GM10266 (cell line): ENCODE data around the gene AKAP6.

Experiments used
- DNase-seq: peaks from one replicate; pipeline ENCODE4 v3.0.0; 2012; ENCODE audit errors: extremely low spot score
- TF ChIP-seq, protein P1 (sequence below): IDR thresholded peaks from 2 replicates; pipeline ENCODE4 v1.5.1; 2012; ENCODE audit warnings: mild to moderate bottlenecking, low read depth; ENCODE audit not compliant: control insufficient read depth, insufficient read depth; ENCODE audit errors: missing control alignments

Gene AKAP6

DNA sequence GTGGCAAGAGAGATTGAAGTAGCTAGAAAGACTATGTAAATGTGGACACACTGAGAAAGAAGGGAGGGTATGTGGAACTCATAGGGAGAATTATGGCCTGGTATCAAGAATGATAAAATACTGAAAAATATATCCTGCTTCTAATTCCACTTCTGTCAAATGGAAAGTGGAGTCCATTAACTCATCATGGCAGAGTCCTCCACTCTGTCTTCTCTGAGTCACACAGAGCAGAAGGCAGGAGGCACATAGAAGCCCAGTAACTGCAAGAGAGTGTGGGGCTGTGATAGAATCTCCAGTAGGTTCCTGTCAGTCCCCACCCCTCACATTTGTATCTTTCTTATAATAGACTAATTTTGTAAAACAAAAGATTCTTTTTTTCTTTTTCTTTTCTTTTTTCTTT lies 223.7 kb downstream of the AKAP6 start:
- DNase-seq = no peak
- TF ChIP-seq, protein P1, sequence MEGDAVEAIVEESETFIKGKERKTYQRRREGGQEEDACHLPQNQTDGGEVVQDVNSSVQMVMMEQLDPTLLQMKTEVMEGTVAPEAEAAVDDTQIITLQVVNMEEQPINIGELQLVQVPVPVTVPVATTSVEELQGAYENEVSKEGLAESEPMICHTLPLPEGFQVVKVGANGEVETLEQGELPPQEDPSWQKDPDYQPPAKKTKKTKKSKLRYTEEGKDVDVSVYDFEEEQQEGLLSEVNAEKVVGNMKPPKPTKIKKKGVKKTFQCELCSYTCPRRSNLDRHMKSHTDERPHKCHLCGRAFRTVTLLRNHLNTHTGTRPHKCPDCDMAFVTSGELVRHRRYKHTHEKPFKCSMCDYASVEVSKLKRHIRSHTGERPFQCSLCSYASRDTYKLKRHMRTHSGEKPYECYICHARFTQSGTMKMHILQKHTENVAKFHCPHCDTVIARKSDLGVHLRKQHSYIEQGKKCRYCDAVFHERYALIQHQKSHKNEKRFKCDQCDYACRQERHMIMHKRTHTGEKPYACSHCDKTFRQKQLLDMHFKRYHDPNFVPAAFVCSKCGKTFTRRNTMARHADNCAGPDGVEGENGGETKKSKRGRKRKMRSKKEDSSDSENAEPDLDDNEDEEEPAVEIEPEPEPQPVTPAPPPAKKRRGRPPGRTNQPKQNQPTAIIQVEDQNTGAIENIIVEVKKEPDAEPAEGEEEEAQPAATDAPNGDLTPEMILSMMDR = no peak

DNA sequence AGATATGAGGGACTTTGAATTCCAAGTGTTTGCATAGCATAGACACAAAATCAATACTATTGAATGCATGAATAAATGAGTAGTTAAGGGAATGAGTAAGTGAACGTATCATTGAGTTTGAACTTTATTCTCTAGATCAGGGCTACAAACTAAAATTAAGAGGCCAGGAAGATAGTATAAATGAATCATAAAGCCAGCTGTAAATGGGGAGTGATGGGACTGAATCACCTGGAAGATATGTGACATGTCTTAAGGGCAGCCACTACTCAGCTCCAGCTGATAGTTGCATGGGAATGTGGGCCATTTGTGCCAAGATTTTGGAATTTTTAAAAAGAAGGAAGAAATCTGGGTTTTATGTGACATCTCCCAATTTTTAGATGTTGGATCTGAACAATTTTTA lies 229.9 kb downstream of the AKAP6 start:
- DNase-seq = no peak
- TF ChIP-seq, protein P1 = no peak

DNA sequence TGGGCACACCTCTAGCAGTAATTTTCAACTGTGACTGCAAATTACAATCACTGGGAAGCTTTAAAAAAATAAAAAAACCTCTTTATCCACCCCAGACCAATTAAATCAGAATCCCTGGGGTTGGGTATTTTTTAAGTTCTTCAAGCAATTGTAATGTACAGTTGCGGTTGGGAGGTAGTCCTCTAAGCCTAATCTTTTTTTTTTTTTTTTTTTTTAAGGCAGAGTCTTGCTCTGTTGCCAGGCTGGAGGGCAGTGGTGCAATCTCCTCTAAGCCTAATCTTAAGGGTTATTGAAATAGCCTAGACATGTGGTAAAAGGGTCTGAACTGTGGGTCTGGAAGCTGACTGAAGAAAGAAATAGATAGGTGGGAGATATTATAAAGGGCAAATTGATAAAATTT lies 230.5 kb downstream of the AKAP6 start:
- TF ChIP-seq, protein P1 = no peak
- no peak for DNase-seq

DNA sequence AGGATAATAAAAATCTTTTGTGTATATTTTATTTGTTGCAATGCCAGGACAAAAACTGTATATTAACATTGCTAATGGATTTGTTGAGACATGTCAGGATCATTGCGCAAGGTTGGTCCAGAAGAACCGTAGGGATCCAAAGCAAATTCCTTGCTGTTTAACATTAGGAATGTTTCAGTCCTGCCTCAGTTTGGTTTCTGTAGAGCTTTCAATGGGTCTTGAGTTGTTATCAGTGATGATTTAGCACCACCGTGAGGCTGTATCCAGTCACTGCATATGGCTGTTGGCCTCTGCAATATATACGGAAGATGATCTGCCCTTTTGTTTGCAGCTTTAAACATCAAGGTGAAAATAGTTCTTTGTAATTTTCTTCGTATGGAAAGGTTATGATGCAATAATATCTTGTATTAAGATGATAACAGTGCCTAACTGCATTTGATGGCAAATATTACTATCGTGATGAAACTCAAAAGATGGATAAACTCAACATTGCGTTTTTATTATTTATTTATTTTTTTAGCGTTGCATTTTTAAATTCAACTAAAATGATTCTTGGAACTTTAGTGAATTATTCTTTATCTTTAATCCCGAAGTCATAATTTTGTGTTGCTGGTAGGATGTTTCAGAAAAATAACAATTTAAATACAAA lies 231.2 kb downstream of the AKAP6 start:
- DNase-seq = peak; percentile 51
- TF ChIP-seq, protein P1 = peak; percentile 85

DNA sequence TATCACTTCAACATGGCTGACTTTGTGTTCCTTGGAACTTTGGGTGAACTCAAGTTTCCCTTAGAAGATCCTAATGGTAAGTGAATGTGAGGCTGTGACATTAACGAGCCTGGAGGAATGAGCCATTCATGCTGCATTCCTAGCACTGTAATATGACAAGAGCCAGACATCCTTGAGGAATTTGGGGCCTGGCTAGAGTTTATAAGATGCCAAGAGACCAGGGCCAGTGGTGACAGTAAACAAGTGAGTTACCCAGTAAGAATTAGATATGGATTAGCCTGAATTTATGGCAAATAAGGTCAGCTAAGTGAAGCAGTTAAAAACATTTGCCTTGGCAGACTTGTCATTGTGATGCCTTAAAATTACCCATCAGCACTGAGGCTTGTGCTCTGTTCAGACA lies 232.4 kb downstream of the AKAP6 start:
- no peak for DNase-seq
- TF ChIP-seq, protein P1 = no peak

DNA sequence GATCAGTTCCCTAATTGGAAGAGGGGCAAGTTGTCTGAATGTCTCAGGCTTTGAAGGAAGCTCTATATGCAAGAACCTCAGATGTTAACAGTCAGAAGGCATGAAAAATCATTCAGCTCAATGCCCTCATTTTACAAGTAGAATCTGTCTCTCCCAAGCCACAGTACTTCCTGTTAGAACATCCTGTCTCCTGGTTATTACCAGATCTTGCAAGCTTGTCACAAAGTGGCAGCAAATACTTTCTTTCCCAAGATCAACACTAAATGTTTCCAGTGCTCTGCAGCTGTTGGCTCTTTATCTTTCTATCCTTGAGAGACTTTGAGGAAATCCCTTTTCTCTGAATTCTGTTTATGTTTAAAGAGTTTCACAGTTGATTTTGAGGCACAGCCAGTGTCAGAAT lies 235.5 kb downstream of the AKAP6 start:
- TF ChIP-seq, protein P1 = no peak
- DNase-seq = no peak

DNA sequence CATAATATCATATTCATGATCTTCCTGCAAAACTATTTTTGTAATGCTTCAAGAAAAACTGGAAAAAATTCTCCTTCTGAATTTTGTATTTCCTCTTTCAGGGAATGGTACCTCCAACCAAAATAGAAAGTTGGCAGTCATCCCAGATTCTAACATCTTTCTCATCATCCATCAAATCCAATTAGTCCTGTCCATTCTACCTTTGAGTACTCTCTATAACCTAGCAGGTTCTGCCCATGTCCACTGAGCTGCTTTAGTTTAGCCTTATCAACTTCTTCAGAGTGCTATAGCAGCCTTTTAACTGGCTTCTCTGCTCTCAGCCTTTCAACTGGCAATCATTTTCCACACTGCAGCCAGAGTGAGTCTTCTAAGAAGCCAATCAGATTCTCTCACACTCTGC lies 236.2 kb downstream of the AKAP6 start:
- TF ChIP-seq, protein P1 = no peak
- DNase-seq = no peak
